ENCODE data around the gene ZNF200. TPM values are rescaled to one million over a fixed set of nuclear protein-coding genes. Genes with fewer than 3 reads are reported as not detected.
A peak's percentile ranks its signal among the peaks of the same experiment; 100 is the strongest.

The ZNF200 gene
- total and polyA plus RNA-seq, 2 of the 13 experiments (the other 11 are each of a cell fraction or from before 2014, with no cell fraction given): 3.5 to 16.5 TPM

DNA sequence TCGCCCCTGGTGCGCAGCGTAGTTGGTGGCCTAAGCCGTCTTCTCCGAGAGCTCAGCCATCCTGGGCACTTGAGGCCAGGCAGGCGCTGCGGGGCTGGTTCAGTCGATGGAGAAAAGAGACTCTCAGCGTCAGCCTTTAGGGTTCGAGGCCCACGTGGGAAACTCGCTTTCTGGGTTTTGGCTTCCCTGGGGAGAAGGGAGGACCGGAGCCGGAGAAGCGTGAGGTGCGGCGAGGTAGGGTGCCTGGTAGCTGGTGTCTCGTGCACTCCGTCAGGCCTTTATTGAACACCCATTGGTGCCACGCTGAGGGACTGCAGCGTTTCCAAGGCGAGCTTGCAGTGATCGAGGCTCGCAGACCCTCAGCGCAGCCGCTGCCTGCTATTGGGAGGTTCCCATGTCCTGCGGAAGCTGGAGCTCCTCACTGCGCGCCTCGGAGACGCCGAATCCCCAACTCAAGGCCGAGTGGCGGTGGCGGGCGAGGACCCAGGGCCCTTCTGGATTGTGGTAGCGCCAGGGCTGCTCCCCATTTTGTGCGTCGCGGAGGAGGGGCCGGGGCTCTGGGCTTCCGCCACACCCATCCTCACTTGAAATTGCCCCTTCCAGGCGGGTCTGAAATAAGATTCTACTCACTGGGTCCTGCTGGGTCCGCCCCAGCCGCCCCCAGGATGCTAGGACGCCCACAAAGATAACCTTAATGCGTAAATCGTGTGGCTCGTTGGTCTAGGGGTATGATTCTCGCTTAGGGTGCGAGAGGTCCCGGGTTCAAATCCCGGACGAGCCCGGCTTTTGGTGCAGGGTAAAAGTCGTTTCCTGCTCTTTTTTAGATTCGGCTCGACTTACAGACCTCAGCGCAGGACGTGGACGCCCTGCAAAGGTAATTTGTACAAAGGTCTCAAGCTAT, 45.8 kb downstream of the ZNF200 start (continued):
- no peak for TF ChIP-seq LBX2 (CRISPR knock-in tag; IDR thresholded peaks at IDR 0.05; ENCODE audit: borderline replicate concordance)
- no peak for TF ChIP-seq ATF7 (IDR thresholded peaks at IDR 0.05)
- TF ChIP-seq ATF7 (CRISPR knock-in tag; IDR thresholded peaks at IDR 0.05): no peak
- TF ChIP-seq, protein P1, sequence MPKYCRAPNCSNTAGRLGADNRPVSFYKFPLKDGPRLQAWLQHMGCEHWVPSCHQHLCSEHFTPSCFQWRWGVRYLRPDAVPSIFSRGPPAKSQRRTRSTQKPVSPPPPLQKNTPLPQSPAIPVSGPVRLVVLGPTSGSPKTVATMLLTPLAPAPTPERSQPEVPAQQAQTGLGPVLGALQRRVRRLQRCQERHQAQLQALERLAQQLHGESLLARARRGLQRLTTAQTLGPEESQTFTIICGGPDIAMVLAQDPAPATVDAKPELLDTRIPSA (CRISPR knock-in tag; IDR thresholded peaks at IDR 0.05; ENCODE audit: borderline replicate concordance): no peak
- TF ChIP-seq ZNF563 (CRISPR knock-in tag; IDR thresholded peaks at IDR 0.05): no peak
- TF ChIP-seq, protein P2, sequence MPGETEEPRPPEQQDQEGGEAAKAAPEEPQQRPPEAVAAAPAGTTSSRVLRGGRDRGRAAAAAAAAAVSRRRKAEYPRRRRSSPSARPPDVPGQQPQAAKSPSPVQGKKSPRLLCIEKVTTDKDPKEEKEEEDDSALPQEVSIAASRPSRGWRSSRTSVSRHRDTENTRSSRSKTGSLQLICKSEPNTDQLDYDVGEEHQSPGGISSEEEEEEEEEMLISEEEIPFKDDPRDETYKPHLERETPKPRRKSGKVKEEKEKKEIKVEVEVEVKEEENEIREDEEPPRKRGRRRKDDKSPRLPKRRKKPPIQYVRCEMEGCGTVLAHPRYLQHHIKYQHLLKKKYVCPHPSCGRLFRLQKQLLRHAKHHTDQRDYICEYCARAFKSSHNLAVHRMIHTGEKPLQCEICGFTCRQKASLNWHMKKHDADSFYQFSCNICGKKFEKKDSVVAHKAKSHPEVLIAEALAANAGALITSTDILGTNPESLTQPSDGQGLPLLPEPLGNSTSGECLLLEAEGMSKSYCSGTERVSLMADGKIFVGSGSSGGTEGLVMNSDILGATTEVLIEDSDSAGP (CRISPR knock-in tag; IDR thresholded peaks at IDR 0.05; ENCODE audit: borderline replicate concordance): peak; percentile 84; the same call in 1 of the 2 replicates
- TF ChIP-seq, protein P3, sequence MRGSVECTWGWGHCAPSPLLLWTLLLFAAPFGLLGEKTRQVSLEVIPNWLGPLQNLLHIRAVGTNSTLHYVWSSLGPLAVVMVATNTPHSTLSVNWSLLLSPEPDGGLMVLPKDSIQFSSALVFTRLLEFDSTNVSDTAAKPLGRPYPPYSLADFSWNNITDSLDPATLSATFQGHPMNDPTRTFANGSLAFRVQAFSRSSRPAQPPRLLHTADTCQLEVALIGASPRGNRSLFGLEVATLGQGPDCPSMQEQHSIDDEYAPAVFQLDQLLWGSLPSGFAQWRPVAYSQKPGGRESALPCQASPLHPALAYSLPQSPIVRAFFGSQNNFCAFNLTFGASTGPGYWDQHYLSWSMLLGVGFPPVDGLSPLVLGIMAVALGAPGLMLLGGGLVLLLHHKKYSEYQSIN (CRISPR knock-in tag; IDR thresholded peaks at IDR 0.05; ENCODE audit: borderline replicate concordance): no peak
- no peak for TF ChIP-seq ZMAT3 (CRISPR knock-in tag; conservative IDR thresholded peaks at IDR 0.05)
- peak; percentile 65 for TF ChIP-seq ZNF619 (CRISPR knock-in tag; IDR thresholded peaks at IDR 0.05)
- peak; percentile 21; the same call in 1 of the 2 replicates for TF ChIP-seq ZSCAN9 (CRISPR knock-in tag; IDR thresholded peaks at IDR 0.05; ENCODE audit: borderline replicate concordance)
- no peak for TF ChIP-seq ARID2 (CRISPR knock-in tag; IDR thresholded peaks at IDR 0.05; ENCODE audit: borderline replicate concordance)
- TF ChIP-seq ZNF713 (CRISPR knock-in tag; IDR thresholded peaks at IDR 0.05): no peak
- TF ChIP-seq, protein P4, sequence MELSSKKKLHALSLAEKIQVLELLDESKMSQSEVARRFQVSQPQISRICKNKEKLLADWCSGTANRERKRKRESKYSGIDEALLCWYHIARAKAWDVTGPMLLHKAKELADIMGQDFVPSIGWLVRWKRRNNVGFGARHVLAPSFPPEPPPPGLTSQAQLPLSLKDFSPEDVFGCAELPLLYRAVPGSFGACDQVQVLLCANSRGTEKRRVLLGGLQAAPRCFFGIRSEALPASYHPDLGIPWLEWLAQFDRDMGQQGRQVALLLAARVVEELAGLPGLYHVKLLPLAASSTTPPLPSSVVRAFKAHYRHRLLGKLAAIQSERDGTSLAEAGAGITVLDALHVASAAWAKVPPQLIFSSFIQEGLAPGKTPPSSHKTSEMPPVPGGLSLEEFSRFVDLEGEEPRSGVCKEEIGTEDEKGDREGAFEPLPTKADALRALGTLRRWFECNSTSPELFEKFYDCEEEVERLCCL (CRISPR knock-in tag; IDR thresholded peaks at IDR 0.05; ENCODE audit: borderline replicate concordance): no peak
- TF ChIP-seq BCL6 (CRISPR knock-in tag; IDR thresholded peaks at IDR 0.05): no peak
- peak; percentile 60; the same call in 1 of the 2 replicates for TF ChIP-seq ZNF430 (CRISPR knock-in tag; IDR thresholded peaks at IDR 0.05)
- TF ChIP-seq TAF15 (IDR thresholded peaks at IDR 0.05; ENCODE audit: low read depth, low read length, poor library complexity, severe bottlenecking): no peak
- 0 out of 2 replicates have a peak, but pooled peaks have one; percentile 29 for TF ChIP-seq ZNF121 (CRISPR knock-in tag; IDR thresholded peaks at IDR 0.05)
- TF ChIP-seq, protein P5, sequence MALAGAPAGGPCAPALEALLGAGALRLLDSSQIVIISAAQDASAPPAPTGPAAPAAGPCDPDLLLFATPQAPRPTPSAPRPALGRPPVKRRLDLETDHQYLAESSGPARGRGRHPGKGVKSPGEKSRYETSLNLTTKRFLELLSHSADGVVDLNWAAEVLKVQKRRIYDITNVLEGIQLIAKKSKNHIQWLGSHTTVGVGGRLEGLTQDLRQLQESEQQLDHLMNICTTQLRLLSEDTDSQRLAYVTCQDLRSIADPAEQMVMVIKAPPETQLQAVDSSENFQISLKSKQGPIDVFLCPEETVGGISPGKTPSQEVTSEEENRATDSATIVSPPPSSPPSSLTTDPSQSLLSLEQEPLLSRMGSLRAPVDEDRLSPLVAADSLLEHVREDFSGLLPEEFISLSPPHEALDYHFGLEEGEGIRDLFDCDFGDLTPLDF (CRISPR knock-in tag; IDR thresholded peaks at IDR 0.05): no peak
- no peak for TF ChIP-seq ZNF160 (CRISPR knock-in tag; IDR thresholded peaks at IDR 0.05)
- TF ChIP-seq ZNF552 (CRISPR knock-in tag; IDR thresholded peaks at IDR 0.05; ENCODE audit: borderline replicate concordance): no peak
- TF ChIP-seq TP53 (CRISPR knock-in tag; conservative IDR thresholded peaks at IDR 0.05): no peak
- TF ChIP-seq EHMT2 (IDR thresholded peaks at IDR 0.05; ENCODE audit: borderline replicate concordance, low read depth, low read length): no peak
- no peak for TF ChIP-seq PHF21A (CRISPR knock-in tag; IDR thresholded peaks at IDR 0.05)

Measured in HepG2 (cell line).